ENCODE measurements around the gene MYL9. TPM values are rescaled to one million over a fixed set of nuclear protein-coding genes. Genes with fewer than 3 reads are reported as not detected.

Gene MYL9
- total RNA-seq, 2 experiments from 2014 or later: not detected

GRCh38 chr20:36571564-36572504, 30.5 kb downstream of the MYL9 start:
- Histone ChIP-seq H3K9me2 (ENCODE audit: insufficient read depth, low read length) (no peaks in the 10 kb centered on the region), H2AFZ (ENCODE audit: low read length) (peak overlapping the region; percentile 72; the same call in 1 of the 2 replicates), H3K27ac (ENCODE audit: low read depth, low read length, poor library complexity, severe bottlenecking) (peak overlapping the region; percentile 52), H3K4me2 (ENCODE audit: low read length) (peak overlapping the region; percentile 76), H3K4me1 (ENCODE audit: insufficient read depth, low read length, poor library complexity, severe bottlenecking) (peaks cover 25% of the 10 kb centered on the region), H3K79me2 (ENCODE audit: insufficient read depth, low read depth, low read length) (peaks cover 31% of the 10 kb centered on the region), H3K9me3 (ENCODE audit: low read length) (no peaks in the 10 kb centered on the region), H3K36me3 (ENCODE audit: insufficient read depth, low read length) (peaks cover 9% of the 10 kb centered on the region), H3K4me3 (ENCODE audit: low read depth, low read length, poor library complexity, severe bottlenecking) (peak overlapping the region; percentile 88), H4K20me1 (ENCODE audit: insufficient read depth, low read length) (no peaks in the 10 kb centered on the region)
- ChIA-PET POLR2A (interaction anchor here (0.6 to 1.8 kb wide), 4 partner anchors 14 to 99 kb away, joined by 3 to 6 read pairs (median 4); no protein-coding TSS in a partner anchor), CTCF (ENCODE audit: unreplicated experiment) (interaction anchor here (0.9 kb wide), 1 partner anchor 33 kb away, joined by 3 read pairs; no protein-coding TSS in a partner anchor)
- no peak for TF ChIP-seq EZH2phosphoT487 (IDR thresholded peaks at IDR 0.05; ENCODE audit: borderline replicate concordance, low read depth, low read length)
- TF ChIP-seq CTCF (conservative IDR thresholded peaks at IDR 0.05; ENCODE audit: low read length): peak; percentile 10; the same call in 1 of the 2 replicates
- DNase-seq (ENCODE audit: low spot score): no peak
- BruUV-seq (replicated peaks): no TSS peak
- intact Hi-C loops (cut with micrococcal nuclease; ENCODE audit: unreplicated experiment): loop anchor here (5.0 kb wide), 1 partner anchor 110 kb away; no protein-coding TSS in a partner anchor

DNA sequence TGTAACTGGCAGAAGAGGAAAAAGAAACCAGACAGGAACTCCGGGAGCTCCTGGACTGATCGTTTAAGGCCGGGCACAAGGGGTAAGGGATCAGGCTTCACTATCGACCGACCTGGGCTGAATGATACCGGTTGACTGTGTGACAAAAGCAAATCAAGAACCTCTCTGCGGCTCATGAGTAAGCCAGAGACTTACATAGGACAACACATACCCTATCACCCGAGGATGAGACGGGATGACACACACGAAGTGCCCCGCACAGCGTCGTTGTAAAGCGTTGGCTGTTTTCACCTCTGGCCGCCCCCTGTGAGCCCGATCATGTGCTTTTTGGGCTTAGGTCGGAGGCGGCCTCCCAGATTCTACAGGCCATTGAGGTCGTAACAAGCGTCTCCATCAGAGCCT, 31.4 kb downstream of the MYL9 start:
- H2AFZ ChIP-seq (ENCODE audit: low read length): peak overlapping the region; percentile 72
- peaks cover 38% of the 10 kb centered on the region for H3K79me2 ChIP-seq (ENCODE audit: insufficient read depth, low read depth, low read length)
- H3K4me1 ChIP-seq (ENCODE audit: insufficient read depth, low read length, poor library complexity, severe bottlenecking): peaks cover 25% of the 10 kb centered on the region
- intact Hi-C loops (cut with micrococcal nuclease; ENCODE audit: unreplicated experiment): loop anchor here (1.0 to 5.0 kb wide), 3 partner anchors 23 to 110 kb away; partner anchors contain the start of gene RAB5IF
- H3K36me3 ChIP-seq (ENCODE audit: insufficient read depth, low read length): peaks cover 13% of the 10 kb centered on the region
- no peaks in the 10 kb centered on the region for H4K20me1 ChIP-seq (ENCODE audit: insufficient read depth, low read length)
- H3K4me2 ChIP-seq (ENCODE audit: low read length): peak overlapping the region; percentile 76
- POLR2A ChIA-PET: interaction anchor here (0.6 to 0.9 kb wide), 2 partner anchors 25 to 87 kb away, joined by 4 read pairs; no protein-coding TSS in a partner anchor
- CTCF ChIA-PET (ENCODE audit: unreplicated experiment): no interaction called here
- TF ChIP-seq CTCF (conservative IDR thresholded peaks at IDR 0.05; ENCODE audit: low read length) (no peak), EZH2phosphoT487 (IDR thresholded peaks at IDR 0.05; ENCODE audit: borderline replicate concordance, low read depth, low read length) (no peak)
- H3K9me2 ChIP-seq (ENCODE audit: insufficient read depth, low read length): no peaks in the 10 kb centered on the region
- peak overlapping the region; percentile 88 for H3K4me3 ChIP-seq (ENCODE audit: low read depth, low read length, poor library complexity, severe bottlenecking)
- H3K27ac ChIP-seq (ENCODE audit: low read depth, low read length, poor library complexity, severe bottlenecking): peak overlapping the region; percentile 52
- H3K9me3 ChIP-seq (ENCODE audit: low read length): no peaks in the 10 kb centered on the region
- no peak for DNase-seq (ENCODE audit: low spot score)
- BruUV-seq (replicated peaks): TSS peak; percentile 84
